DMS53 treated with DMSO at 0.1 percent for 48 hours (cell line): Measurements from ENCODE around the gene CHRNA5.

Experiments
- DNase-seq: peaks from one replicate; lab custom pipeline; 2025; ENCODE audit not compliant: unreplicated experiment; lab: John Stamatoyannopoulos, UW

CHRNA5 gene

DNA sequence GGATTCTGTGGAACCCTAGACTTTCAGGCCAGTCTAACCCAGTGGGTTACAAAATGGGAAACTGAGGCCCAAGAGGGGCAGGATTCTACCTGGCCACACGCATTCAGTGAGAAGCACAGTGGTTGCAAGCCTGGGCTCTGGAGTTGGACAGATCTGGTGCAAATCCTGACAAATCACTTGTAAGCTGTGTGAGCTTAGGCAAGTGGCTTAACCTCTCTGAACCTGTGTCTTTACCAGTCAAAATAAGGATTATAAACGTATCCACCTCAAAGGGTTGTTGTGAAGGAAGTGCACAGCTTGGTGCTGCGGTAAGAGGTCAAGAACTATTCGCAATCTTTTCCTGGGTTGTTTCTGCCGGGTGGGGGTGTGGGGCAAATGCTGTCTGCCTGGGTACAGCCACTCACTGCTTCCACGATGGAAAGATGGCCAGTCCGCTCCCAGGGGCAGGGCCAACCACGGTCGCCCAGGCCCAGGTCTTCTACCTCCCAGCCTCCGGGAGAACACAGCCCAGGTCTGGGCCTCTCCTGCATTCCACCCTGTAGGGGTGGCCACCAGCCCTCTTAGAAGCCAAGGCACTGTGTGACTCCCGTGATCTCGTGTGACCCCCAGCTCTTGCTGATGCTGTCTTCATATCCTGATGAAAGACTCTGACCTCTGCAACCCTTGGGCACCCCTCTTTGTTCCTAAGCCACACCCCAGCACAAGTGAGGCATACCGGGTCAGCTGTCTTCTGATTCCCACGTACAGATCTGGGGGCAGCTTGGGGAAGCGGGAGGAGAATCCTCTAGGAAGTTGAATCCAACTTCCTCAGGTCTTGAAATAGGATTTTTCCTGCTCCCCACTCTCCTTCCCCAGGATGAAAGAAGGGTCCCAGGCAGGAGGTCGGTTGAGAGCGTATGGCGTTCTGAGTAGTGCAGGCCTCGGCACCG is 54.0 kb downstream of the CHRNA5 start:
- DNase-seq: no peak

DNA sequence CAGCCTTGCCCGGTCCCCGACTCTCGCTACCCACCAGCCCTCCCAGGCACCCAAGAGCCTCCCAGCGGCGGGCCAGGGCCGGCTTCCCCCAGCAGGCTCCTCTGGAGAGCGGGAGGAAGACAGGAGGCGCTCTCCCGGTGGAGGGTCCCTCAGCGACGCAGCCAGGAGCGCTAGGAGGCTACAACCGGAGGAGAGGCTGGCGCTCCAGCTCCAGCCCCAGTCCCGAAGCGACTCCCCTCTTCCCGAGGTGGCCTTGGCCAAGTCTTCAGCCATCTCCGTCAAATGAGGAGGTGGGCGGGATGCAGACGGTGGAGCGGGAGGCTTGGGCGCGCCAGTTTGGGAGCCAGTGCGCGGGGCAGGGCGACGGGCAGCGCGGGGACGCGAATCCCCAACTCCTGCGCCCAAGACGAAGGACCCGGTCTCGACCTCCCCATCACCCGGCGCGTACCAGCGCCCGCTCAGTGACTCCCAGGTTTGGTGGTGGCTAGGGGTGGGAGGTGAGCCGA is 54.8 kb downstream of the CHRNA5 start:
- no peak for DNase-seq

DNA sequence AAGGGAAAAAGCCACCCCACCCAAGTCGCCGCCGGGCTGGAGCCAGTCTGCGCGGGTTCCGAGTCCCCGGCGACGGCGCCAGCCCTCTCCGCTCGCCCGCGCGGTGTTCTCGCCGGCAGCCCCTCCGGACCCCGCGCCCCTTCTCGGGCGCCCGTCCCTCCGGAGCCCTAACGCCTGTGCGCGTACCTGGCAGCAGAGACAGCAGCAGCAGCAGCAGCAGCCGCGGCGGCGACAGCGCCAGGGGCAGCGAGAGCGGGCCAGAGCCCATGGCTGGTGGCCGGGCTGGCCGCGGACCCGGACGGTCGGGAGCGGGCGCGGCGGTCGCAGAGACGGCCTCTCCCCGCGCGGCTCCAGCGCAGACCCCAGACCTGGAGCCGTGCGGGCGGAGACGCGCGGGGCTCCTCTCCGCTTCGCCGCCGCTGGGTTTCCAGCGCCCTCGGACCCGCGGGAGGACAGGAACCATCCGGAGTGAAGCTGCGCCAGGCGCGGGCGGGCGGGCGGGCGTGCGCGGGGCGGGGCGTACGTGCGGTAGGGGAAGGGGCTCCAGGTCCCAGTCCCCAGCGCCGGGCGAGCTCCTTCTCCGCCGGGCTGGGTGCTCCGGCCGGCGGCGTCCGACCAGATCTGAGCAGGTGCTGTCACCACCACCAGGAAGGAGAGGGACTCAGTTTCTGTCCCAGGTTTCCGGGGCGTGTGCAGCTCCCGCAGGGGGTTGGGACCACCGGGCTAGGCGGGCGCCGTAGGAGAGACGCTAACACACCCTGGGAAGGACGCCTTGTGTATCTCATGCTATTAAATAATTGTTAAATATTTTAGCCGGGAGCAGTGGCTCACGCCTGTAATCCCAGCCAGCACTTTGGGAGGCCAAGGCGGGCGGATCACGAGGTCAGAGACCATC is 55.5 kb downstream of the CHRNA5 start, which contains the start of gene CHRNA3:
CHRNA3 (minus strand) TSS at position 470 of the 895 bp plus-strand sequence; CDS start at position 268, 202 bp downstream.
- DNase-seq: no peak

DNA sequence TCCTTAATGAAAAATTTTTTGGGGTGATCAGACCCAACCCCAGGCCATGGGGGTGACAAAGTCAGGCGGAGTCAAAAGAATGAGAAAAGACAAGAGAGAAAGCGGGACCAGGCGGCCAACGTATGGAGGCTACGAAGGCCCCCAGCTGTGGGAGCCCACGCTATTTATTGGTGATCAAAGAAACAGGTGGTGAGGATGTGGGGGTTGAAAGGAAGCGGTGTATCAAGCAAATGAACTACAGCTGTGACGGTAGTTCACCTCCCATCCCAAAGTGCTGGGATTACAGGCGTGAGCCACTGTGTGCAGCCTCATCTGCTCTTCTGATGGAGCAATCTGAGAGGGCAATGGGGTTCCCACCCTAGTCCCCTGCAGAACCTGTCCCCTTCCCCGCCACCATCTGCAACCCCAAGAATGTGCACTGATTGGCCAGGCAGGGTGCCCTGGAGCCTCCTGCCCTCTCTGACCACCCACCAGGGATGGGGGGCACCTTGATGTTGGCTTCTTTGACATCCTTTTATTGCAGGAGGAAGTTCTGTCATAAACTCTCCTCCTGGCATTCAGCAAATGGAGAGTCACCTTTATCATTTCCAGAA is 56.6 kb downstream of the CHRNA5 start:
- no peak for DNase-seq

DNA sequence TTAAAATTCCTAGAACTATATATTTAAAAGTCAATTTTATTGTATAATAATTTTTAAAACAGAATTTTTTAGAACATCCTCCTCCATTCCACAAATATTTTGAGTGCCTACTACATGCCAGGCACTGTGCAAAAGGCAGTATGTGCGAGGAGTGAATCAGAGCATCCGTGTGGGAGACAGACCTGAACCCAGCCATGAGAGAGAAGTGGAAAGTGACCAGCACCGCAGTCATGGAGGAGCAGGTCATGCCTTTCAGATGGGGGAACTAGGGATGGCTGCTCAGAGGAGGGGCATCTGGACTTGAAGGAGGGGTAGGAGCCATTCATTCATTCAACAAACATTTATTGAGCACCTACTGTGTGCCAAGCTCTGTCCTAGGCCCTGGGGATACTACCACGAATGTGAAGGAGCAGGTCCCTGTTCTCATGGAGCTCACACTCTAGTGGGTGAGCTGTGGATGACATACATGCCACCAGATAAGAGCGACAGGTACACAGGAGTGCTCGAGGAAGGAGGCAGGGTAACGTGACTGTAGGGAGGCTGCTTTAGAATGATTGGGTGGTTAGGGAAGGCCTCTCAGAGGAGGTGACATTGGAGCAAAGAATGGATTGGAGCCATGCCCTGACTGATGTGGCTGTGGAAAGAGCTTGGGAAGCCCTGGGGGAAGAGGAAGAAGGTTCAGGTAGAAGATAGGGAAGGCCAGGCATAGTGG is 58.6 kb downstream of the CHRNA5 start:
- no peak for DNase-seq

DNA sequence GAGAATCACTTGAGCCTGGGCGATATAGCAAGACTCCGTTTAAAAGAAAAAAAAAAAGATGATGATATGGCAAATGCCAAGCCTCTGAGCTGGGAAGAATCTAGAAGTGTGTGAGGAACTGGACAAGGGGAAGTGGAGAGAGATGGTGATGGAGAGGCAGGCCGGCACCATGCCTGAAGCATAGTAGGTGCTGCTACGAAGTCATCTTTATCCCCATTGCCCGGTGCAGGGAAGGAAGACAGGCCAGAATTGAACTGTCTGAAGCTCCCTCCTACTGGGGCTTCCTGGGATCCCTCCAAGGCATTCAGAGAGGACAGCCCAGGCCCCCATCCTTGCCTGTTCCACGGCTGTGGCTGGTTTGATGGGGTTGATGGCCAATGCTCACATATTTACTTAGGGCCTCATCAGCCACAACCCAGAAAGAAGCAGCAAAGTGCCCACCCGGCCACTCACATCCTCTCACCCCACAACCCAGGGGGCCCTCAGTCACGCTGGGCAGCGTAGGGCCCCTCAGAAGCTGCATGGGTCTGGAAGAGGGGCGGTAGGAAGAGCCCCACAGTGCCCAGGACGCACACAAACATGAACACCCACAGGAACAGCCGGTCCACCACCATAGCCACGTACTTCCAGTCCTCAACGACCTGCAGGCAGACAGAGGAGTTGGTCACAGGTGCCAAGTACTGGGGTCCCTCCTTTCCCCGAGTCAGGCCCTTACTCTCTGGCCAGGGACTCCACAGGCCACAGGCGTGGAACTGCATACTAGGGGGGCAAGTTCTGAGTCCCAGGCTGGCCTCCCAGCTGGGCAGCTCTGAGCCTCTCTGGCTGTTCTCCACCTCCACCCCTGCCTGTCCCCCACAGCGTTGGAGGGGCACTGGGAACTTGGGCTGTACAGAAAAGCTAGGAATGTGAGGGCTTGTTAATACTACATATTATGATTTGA is 59.6 kb downstream of the CHRNA5 start:
- no peak for DNase-seq

DNA sequence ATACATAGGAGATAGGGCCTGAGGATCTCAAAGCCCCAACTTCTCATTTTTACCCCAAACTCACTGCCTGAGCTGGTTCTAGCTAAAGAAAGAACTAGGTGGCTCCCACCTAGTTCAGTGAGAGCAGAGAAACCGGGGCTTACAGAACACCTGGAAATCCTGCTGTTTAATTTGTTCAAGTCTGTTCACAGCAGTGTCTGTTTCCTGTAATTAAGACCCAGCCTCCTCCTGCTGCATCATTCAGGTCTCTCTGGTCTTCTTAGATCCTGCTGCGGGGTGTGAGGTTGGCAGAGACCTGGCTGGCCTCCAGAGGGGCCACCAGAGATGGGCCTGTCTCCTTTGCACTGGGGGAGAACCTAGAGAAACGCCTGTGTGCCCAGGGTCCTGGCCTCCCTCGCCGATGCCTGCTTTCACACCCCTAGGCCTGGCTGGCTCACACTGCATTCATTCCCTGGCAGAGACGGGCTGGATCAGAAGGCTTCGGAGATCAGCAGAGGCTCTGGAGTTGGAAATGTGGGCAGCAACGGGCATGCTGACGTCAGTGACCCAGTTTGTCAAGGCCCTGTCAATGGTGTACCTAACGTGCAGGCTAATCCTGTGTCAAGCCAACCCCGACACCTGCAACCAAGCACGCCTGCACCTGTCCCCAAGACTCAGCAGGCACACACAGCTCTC is 60.4 kb downstream of the CHRNA5 start:
- DNase-seq: peak; percentile 82

DNA sequence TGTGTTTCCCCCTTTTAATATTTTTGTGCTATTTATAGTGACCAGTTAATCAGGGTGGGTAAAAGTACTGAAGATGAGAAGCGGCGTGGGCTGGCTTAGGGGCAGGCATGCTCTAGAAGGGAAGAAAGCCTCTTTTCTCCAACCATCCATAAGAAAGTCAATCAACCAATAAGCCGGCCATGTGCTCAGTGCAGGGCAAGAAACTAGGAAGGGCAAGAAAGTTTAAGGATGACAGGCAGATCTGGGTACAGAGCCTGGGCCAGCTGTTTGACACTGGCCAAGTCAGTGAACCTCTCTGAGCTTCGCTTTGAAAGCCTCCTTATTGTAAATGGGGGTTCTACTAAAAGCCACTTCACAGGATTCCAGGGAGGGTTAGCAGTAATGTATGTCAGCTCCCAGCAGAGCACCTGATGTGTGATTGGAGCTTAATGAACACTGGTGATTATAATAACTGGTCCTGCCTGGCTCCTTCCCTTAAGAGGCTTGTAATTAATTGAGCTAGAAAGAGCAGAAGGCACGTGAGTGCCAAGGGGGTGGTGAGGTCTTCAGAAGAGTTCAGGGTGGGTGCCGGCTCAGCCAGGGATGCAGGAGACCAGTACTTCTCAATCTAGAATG is 61.2 kb downstream of the CHRNA5 start:
- no peak for DNase-seq

DNA sequence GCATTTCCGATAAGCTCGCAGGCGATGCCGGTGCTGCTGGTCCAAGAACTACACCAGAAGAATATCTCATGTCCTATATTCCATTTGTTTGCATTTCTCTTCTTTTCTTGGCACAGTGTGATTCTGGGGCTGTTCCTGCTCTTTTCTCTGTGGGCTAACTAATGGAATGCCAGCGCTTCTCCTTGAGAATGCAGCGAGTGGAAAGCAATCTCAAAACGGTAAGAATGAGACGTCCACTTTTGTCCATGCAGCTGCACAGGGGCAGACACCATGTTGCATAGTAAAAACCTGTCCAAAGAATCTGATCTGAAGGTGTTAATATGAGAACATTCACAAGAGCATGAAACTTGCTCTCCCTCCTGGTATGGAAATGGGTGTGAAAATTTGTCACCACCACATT is 62.0 kb downstream of the CHRNA5 start:
- no peak for DNase-seq

DNA sequence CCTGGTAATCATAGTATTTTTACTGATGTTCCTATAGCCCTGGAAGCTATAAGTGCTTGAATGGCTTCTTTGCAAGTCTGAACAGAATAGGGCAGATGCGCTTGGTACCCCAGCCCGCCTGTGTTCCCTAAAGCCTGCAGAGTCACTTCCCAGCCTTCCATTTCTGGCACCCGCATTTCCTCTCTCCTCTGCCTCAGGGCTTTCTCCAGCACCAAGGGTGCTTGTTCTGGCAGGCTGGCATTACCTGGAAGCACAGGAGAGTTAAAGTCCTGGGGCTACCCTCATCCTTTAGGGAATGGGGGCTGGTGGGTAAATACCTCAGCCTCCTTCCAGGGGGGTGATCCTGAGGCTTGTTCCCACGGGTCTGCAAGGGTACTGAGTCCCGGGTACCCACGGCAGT is 62.9 kb downstream of the CHRNA5 start:
- DNase-seq: no peak

DNA sequence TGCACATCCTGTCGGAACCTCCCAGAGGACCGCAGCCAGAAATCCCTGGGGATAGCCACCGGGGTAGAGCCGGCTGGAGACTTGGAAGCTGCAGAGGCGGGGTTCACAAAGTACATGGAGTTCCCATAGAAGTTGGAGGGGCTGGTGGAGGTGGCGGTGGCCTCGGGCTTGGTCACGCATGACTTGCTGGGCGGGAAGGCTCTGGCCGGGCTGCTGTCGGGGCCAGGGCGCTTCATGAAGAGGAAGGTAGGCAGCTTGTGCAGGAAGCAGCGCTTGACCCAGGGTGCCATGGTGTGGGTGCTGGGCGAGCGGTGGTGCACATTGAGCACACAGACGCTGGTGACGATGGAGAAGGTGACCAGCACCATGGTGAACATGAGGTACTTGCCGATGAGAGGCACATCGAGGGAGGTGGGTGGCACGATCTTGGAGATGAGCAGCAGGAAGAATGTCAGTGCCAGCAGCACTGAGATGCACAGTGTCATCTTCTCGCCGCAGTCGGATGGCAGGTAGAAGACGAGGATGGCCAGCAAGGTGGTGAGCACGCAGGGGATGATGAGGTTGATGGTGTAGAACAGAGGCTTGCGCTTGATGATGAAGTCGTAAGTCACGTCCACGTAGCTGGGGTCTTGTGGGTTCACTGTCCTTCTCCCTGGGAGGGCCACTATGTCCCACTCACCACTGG is 63.9 kb downstream of the CHRNA5 start:
- no peak for DNase-seq

DNA sequence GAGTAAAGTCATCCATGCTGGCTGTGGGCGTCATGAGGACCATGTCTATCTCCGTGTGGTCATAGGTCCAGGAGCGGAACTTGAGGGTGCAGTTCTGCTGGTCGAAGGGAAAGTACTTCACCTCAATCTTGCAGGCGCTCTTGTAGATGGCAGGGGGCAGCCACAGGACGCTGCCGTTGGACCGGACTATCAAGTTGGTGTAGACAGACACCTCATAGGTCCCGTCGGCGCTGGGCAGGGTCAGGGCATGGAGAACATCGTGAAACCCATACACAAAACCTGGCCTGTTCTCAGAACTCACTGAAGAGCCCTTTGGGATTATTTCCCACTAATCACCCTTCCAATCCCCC is 64.4 kb downstream of the CHRNA5 start:
- DNase-seq: no peak

DNA sequence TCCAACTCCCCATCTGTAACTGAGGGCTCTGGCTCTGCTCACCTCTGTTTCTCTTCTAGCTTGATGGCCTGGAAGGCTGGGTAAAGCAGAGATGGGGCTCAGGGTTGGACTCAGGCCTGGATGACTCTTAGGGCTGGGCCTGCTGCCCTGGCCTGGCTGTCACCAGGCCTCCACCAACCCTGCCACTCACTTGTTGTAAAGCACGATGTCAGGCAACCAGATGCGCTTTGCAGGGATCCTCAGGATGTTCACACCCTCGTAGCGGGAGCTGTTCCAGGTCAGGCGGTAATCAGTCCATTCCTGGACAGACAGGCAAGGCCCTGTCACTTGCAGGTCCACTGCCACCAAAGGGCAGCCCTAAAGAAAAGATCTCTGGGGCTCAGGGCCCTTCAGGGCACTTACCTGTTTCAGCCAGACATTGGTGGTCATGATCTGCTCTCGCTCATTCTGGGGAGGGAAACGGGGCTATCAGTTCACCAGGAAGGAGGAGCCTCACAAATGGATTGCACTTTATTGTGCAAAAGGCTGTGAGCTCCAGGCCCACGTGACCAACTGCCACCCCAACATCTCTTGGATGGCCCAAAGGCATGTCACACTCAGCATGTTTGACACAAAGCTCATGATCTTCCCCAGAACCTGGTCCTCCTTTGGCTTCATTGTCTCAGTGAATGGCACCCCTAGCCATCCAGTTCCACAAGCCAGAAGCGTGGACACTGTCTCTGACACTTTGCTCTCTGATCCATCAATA is 65.7 kb downstream of the CHRNA5 start:
- DNase-seq: no peak

DNA sequence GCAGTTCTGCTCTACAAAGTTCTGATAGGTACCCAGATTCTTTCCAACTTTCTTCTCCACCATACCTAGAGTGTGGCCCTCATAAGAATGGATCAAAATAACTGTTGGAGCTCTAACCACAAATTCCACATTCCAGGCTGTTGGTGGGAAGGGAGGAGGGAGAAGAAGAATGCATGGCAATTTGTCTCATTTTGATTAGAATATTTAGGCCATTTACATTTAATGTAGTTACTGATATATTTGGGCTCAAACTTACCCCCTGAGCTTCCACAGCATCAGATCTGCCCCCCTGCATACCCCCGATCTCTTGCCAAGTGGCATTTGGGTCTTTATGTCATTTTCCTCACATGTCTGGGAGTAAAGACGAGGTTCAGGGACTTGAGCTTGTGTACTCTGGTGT is 68.0 kb downstream of the CHRNA5 start:
- no peak for DNase-seq

DNA sequence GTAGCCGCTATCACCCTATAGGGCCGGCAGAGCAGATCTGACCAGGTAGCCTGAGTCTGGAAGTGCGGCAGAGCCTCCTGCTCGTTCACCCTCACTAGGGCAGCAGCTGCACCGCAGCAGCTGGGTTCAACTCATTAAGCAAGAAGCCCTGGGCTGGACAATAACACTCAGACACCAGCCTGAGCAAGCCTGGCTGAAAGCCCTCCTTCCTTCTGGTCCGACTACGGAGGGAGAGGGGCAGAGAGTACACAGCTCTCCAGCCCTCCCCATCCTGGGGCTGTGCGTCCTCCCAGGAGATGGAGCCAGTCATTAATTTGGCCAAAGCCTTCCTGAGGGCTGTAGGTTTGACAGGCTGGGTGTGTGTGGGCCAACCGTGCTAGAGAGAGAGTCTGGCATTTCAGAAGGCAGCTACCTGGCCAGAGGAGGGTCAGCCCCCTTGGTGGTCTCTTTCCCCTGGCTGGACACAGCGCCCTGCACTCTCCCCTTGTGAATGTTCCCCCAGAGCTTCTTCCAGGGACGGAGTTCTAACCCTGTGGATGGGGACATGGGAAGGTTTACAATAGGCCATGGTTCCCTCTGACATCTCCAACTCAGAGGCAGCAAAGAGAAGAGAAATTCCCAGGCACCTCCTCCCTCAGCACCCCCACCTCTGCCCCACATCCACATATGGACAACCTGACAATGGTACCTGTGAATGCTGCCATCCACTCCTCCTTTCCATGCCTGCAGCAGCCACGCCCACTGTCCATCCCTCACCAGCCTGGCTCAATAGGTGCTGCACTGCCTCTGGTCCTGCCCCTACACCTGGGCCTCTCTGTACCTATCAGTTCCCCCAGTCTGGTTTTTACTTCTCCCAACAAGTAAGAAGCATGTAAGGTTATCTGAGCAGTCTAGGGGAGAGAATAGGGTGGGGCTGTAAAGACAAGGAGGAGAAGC is 69.2 kb downstream of the CHRNA5 start:
- DNase-seq: no peak

DNA sequence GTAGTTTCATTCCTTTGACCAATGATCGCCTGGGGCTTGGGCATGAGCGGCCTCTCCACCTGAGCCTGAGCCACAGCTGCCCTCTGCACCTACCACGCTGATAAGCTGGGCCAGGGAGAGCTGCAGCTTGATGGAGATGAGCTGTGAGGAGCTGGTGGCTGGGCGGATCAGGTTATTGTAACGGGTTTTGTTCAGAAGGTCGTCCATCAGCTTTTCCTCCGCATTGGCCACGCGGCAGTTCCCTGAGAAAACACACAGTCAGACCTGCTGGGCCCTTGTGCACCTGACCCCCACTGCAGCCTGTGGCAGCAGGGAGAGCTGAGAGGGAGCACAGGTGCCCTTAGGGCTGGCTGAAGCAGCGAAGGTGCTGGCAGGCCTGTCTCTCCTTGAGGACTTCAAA is 70.0 kb downstream of the CHRNA5 start:
- DNase-seq: no peak
